HEK293 (cell line): ENCODE data around the gene WASF2.

Source experiments
- CTCF ChIA-PET: fragments of 350-600 bp; formaldehyde crosslinking; extraction: SDS; loops from one replicate; lab custom pipeline; 2021; ENCODE audit warnings: antibody characterized with exemption; lab: Yijun Ruan, JAX
- POLR2A ChIA-PET: fragments of 300-600 bp; formaldehyde crosslinking; extraction: SDS; loops from one replicate; lab custom pipeline; 2020; ENCODE audit warnings: antibody characterized with exemption, inconsistent platforms; lab: Yijun Ruan, JAX
- H3K27ac ChIP-seq: fragments of 200-500 bp; sonication (Bioruptor generic); 2 replicates; pipeline ENCODE4 v1.5.1; 2014; ENCODE audit warnings: low read depth, low read length, control low read depth, inconsistent platforms; ENCODE audit errors: extremely low read depth
- H3K36me3 ChIP-seq, 2 experiments: fragments of 200-500 bp in 1 of 2; sonication (Bioruptor generic) in 1 of 2; 1 replicate in 1 of 2; 2 replicates in 1 of 2; pipeline ENCODE4 v1.5.1; 2014 to 2017; ENCODE audit warnings: inconsistent platforms in 2 of 2, low read length in 2 of 2; ENCODE audit not compliant: control insufficient read depth in 2 of 2, insufficient read depth in 1 of 2
- H3K4me1 ChIP-seq: fragments of 200-500 bp; sonication (Bioruptor generic); 2 replicates; pipeline ENCODE4 v1.5.1; 2014; ENCODE audit warnings: mild to moderate bottlenecking, low read length, inconsistent platforms; ENCODE audit not compliant: control insufficient read depth, insufficient read depth
- H3K4me3 ChIP-seq: 2 replicates; pipeline ENCODE4 v1.5.1; 2011; ENCODE audit warnings: low read depth, mild to moderate bottlenecking, control low read depth, low read length, moderate library complexity
- H3K9me3 ChIP-seq: fragments of 200-500 bp; sonication (Bioruptor generic); 2 replicates; pipeline ENCODE4 v1.5.1; 2014; ENCODE audit warnings: low read depth, low read length, inconsistent platforms; ENCODE audit not compliant: control insufficient read depth, insufficient read depth
- HOXA7 ChIP-seq: sonication (generic); formaldehyde crosslinking; IDR thresholded peaks from 2 replicates; pipeline ENCODE4 v1.8.1; 2022; ENCODE audit warnings: missing genetic modification reagents, borderline replicate concordance
- IKZF3 ChIP-seq: fragments of 450-650 bp; IDR thresholded peaks from 2 replicates; pipeline ENCODE4 v1.5.0; 2018; ENCODE audit warnings: missing biosample characterization, mild to moderate bottlenecking, missing genetic modification characterization, moderate library complexity
- KLF7 ChIP-seq: fragments of 450-650 bp; formaldehyde crosslinking; IDR thresholded peaks from 2 replicates; pipeline ENCODE4 v1.5.1; 2016; ENCODE audit warnings: missing biosample characterization, missing genetic modification characterization, borderline replicate concordance
- SP3 ChIP-seq: fragments of 450-650 bp; formaldehyde crosslinking; IDR thresholded peaks from 2 replicates; pipeline ENCODE4 v1.5.1; 2016; ENCODE audit warnings: missing biosample characterization, missing genetic modification characterization
- ZBTB48 ChIP-seq: fragments of 450-650 bp; formaldehyde crosslinking; IDR thresholded peaks from 2 replicates; pipeline ENCODE4 v1.5.1; 2016; ENCODE audit warnings: missing biosample characterization, missing genetic modification characterization
- ZNF2 ChIP-seq: fragments of 450-650 bp; formaldehyde crosslinking; IDR thresholded peaks from 2 replicates; pipeline ENCODE4 v1.5.1; 2016; ENCODE audit warnings: missing biosample characterization, missing genetic modification characterization
- ZNF223 ChIP-seq: fragments of 450-650 bp; formaldehyde crosslinking; IDR thresholded peaks from 2 replicates; pipeline ENCODE4 v1.5.1; 2016; ENCODE audit warnings: missing biosample characterization, missing genetic modification characterization
- ZNF544 ChIP-seq: fragments of 450-650 bp; formaldehyde crosslinking; IDR thresholded peaks from 2 replicates; pipeline ENCODE4 v1.5.0; 2017; ENCODE audit warnings: missing biosample characterization, missing genetic modification characterization
- ZNF558 ChIP-seq: fragments of 450-650 bp; formaldehyde crosslinking; IDR thresholded peaks from 2 replicates; pipeline ENCODE4 v1.5.1; 2016; ENCODE audit warnings: missing biosample characterization, missing genetic modification characterization
- ZNF561 ChIP-seq: fragments of 450-650 bp; IDR thresholded peaks from 2 replicates; pipeline ENCODE4 v1.5.1; 2018; ENCODE audit warnings: missing biosample characterization, missing genetic modification characterization, borderline replicate concordance
- ZNF623 ChIP-seq: fragments of 450-650 bp; formaldehyde crosslinking; IDR thresholded peaks from 2 replicates; pipeline ENCODE4 v1.5.1; 2016; ENCODE audit warnings: missing biosample characterization, missing genetic modification characterization
- ZNF658 ChIP-seq: fragments of 450-650 bp; formaldehyde crosslinking; IDR thresholded peaks from 2 replicates; pipeline ENCODE4; 2016; ENCODE audit warnings: missing biosample characterization, missing genetic modification characterization
- ZNF707 ChIP-seq: fragments of 450-650 bp; formaldehyde crosslinking; IDR thresholded peaks from 2 replicates; pipeline ENCODE4 v1.5.1; 2016; ENCODE audit warnings: missing biosample characterization, missing genetic modification characterization
- TF ChIP-seq, protein P1 (sequence below): fragments of 450-650 bp; formaldehyde crosslinking; IDR thresholded peaks from 2 replicates; pipeline ENCODE4 v1.5.1; 2016; ENCODE audit warnings: missing biosample characterization, missing genetic modification characterization, borderline replicate concordance
- TF ChIP-seq, protein P2 (sequence below): fragments of 450-650 bp; formaldehyde crosslinking; IDR thresholded peaks from 2 replicates; pipeline ENCODE4 v1.5.1; 2016; ENCODE audit warnings: missing biosample characterization, missing genetic modification characterization
- TF ChIP-seq, protein P3 (sequence below): fragments of 450-650 bp; formaldehyde crosslinking; IDR thresholded peaks from 2 replicates; pipeline ENCODE4 v1.5.1; 2016; ENCODE audit warnings: missing biosample characterization, missing genetic modification characterization
- TF ChIP-seq, protein P4 (sequence below): fragments of 450-650 bp; formaldehyde crosslinking; IDR thresholded peaks from 2 replicates; pipeline ENCODE4 v1.5.1; 2016; ENCODE audit warnings: missing biosample characterization, missing genetic modification characterization, borderline replicate concordance
- TF ChIP-seq, protein P5 (sequence below): fragments of 450-650 bp; formaldehyde crosslinking; IDR thresholded peaks from 2 replicates; pipeline ENCODE4 v1.5.1; 2016; ENCODE audit warnings: missing biosample characterization, missing genetic modification characterization

WASF2 gene

DNA sequence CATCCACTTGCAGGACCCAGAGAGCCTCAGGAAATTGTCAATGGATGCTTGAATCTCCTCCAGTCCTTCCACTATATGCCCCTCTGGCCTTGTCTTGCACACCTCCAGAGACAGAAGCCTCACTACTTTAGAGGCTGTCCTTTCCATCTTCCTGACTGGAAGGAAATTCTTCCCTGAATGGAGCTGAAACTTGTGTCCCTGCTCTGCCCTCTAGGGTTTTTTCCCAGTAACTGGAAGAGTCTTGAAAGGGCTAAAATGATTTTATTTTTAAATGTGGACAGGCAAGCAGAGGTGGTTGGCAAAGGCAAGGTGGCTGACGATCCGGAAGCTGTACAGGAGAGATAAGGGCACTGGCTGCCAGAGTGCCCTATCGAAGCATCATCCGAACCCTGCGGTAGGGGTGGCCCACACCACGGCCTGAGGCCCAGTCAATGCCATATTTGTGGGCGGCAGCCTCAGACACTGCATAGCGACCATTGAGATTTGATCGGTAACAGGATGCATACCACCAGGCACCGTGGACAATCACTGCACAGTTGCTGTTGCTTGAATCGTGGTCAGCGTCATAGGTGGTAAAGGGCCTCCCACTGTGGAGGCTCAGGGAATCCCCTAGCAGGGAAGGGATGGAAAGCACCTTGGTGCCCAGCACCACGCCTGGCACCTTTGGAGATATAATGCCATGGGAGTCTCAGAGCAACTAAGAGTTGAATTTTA, 120.9 kb downstream of the WASF2 start:
- TF ChIP-seq, protein P1, sequence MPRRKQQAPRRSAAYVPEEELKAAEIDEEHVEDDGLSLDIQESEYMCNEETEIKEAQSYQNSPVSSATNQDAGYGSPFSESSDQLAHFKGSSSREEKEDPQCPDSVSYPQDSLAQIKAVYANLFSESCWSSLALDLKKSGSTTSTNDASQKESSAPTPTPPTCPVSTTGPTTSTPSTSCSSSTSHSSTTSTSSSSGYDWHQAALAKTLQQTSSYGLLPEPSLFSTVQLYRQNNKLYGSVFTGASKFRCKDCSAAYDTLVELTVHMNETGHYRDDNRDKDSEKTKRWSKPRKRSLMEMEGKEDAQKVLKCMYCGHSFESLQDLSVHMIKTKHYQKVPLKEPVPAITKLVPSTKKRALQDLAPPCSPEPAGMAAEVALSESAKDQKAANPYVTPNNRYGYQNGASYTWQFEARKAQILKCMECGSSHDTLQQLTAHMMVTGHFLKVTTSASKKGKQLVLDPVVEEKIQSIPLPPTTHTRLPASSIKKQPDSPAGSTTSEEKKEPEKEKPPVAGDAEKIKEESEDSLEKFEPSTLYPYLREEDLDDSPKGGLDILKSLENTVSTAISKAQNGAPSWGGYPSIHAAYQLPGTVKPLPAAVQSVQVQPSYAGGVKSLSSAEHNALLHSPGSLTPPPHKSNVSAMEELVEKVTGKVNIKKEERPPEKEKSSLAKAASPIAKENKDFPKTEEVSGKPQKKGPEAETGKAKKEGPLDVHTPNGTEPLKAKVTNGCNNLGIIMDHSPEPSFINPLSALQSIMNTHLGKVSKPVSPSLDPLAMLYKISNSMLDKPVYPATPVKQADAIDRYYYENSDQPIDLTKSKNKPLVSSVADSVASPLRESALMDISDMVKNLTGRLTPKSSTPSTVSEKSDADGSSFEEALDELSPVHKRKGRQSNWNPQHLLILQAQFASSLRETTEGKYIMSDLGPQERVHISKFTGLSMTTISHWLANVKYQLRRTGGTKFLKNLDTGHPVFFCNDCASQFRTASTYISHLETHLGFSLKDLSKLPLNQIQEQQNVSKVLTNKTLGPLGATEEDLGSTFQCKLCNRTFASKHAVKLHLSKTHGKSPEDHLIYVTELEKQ (tag by site-specific recombination), result no peak
- TF ChIP-seq IKZF3 (tag by site-specific recombination), result 0 out of 2 replicates have a peak, but pooled peaks have one; percentile 23
- TF ChIP-seq, protein P2, sequence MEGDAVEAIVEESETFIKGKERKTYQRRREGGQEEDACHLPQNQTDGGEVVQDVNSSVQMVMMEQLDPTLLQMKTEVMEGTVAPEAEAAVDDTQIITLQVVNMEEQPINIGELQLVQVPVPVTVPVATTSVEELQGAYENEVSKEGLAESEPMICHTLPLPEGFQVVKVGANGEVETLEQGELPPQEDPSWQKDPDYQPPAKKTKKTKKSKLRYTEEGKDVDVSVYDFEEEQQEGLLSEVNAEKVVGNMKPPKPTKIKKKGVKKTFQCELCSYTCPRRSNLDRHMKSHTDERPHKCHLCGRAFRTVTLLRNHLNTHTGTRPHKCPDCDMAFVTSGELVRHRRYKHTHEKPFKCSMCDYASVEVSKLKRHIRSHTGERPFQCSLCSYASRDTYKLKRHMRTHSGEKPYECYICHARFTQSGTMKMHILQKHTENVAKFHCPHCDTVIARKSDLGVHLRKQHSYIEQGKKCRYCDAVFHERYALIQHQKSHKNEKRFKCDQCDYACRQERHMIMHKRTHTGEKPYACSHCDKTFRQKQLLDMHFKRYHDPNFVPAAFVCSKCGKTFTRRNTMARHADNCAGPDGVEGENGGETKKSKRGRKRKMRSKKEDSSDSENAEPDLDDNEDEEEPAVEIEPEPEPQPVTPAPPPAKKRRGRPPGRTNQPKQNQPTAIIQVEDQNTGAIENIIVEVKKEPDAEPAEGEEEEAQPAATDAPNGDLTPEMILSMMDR (tag by site-specific recombination), result 0 out of 2 replicates have a peak, but pooled peaks have one; percentile 10
- no peak for TF ChIP-seq KLF7 (tag by site-specific recombination)
- TF ChIP-seq ZNF544 (tag by site-specific recombination), result no peak
- TF ChIP-seq, protein P3, sequence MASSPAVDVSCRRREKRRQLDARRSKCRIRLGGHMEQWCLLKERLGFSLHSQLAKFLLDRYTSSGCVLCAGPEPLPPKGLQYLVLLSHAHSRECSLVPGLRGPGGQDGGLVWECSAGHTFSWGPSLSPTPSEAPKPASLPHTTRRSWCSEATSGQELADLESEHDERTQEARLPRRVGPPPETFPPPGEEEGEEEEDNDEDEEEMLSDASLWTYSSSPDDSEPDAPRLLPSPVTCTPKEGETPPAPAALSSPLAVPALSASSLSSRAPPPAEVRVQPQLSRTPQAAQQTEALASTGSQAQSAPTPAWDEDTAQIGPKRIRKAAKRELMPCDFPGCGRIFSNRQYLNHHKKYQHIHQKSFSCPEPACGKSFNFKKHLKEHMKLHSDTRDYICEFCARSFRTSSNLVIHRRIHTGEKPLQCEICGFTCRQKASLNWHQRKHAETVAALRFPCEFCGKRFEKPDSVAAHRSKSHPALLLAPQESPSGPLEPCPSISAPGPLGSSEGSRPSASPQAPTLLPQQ (tag by site-specific recombination), result no peak
- TF ChIP-seq ZNF2 (tag by site-specific recombination), result no peak
- ChIA-PET CTCF (interaction anchor here (0.7 to 5.1 kb wide), 7 partner anchors 13 to 69 kb away, joined by 3 to 84 read pairs (median 5); no protein-coding TSS in a partner anchor), POLR2A (no interaction called here)
- peaks cover 2% of the 10 kb centered on the region; the same call in 1 of the 2 replicates for H3K4me1 ChIP-seq
- no peak overlapping the region for H3K27ac ChIP-seq
- no peak overlapping the region for H3K4me3 ChIP-seq
- peaks cover 0 to 3% of the 10 kb centered on the region in 2 experiments; a peak in 1 of 3 replicates for H3K36me3 ChIP-seq
- no peaks in the 10 kb centered on the region for H3K9me3 ChIP-seq

DNA sequence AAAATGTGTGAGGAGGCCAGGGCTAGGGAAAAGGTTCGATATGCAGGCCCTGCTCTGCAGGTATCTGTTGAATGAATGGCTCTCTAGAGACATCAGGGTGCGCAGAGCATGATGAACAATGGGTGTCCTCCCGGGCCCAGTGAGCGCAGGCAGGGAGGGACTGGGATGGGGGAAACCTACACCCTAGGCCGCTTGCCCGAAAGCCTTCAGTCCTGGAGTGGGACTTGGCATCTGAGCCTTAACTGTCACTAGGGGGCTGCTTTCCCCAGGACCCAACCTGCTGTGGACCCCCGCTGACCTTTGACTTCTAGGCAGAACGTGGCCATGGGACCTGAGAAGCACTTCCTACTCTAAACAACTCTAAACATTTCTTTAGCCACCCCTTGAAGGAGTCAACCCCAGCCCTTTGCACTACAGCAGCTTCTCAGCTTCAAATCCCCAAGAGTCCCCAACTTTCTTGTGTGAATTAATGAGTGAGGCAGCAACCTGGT, 122.8 kb downstream of the WASF2 start:
- Histone ChIP-seq H3K4me3 (peak overlapping the region; percentile 60), H3K4me1 (peaks cover 2% of the 10 kb centered on the region; the same call in 1 of the 2 replicates), H3K36me3 (peaks cover 0 to 20% of the 10 kb centered on the region in 2 experiments; a peak in 1 of 3 replicates), H3K9me3 (no peaks in the 10 kb centered on the region), H3K27ac (peak overlapping the region; percentile 78; the same call in 1 of the 2 replicates)
- POLR2A ChIA-PET, result interaction anchor here (0.7 to 2.6 kb wide), 11 partner anchors 10 to 406 kb away, joined by 3 to 23 read pairs (median 4); partner anchors contain the start of genes AHDC1, STX12, TMEM222 and WDTC1
- CTCF ChIA-PET, result interaction anchor here (0.6 to 5.1 kb wide), 20 partner anchors 9 to 302 kb away, joined by 3 to 84 read pairs (median 6); partner anchors contain the start of gene CD164L2
- TF ChIP-seq ZNF558 (tag by site-specific recombination) (no peak), HOXA7 (no peak), ZNF561 (tag by site-specific recombination) (0 out of 2 replicates have a peak, but pooled peaks have one; percentile 15), SP3 (tag by site-specific recombination) (no peak; the same call in 1 of the 2 replicates), ZNF223 (peak; percentile 48; the same call in 1 of the 2 replicates), ZNF707 (no peak), ZNF658 (tag by site-specific recombination) (no peak), ZBTB48 (tag by site-specific recombination) (0 out of 2 replicates have a peak, but pooled peaks have one; percentile 12), ZNF623 (no peak)
- TF ChIP-seq, protein P4, sequence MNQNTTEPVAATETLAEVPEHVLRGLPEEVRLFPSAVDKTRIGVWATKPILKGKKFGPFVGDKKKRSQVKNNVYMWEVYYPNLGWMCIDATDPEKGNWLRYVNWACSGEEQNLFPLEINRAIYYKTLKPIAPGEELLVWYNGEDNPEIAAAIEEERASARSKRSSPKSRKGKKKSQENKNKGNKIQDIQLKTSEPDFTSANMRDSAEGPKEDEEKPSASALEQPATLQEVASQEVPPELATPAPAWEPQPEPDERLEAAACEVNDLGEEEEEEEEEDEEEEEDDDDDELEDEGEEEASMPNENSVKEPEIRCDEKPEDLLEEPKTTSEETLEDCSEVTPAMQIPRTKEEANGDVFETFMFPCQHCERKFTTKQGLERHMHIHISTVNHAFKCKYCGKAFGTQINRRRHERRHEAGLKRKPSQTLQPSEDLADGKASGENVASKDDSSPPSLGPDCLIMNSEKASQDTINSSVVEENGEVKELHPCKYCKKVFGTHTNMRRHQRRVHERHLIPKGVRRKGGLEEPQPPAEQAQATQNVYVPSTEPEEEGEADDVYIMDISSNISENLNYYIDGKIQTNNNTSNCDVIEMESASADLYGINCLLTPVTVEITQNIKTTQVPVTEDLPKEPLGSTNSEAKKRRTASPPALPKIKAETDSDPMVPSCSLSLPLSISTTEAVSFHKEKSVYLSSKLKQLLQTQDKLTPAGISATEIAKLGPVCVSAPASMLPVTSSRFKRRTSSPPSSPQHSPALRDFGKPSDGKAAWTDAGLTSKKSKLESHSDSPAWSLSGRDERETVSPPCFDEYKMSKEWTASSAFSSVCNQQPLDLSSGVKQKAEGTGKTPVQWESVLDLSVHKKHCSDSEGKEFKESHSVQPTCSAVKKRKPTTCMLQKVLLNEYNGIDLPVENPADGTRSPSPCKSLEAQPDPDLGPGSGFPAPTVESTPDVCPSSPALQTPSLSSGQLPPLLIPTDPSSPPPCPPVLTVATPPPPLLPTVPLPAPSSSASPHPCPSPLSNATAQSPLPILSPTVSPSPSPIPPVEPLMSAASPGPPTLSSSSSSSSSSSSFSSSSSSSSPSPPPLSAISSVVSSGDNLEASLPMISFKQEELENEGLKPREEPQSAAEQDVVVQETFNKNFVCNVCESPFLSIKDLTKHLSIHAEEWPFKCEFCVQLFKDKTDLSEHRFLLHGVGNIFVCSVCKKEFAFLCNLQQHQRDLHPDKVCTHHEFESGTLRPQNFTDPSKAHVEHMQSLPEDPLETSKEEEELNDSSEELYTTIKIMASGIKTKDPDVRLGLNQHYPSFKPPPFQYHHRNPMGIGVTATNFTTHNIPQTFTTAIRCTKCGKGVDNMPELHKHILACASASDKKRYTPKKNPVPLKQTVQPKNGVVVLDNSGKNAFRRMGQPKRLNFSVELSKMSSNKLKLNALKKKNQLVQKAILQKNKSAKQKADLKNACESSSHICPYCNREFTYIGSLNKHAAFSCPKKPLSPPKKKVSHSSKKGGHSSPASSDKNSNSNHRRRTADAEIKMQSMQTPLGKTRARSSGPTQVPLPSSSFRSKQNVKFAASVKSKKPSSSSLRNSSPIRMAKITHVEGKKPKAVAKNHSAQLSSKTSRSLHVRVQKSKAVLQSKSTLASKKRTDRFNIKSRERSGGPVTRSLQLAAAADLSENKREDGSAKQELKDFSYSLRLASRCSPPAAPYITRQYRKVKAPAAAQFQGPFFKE, result no peak
- TF ChIP-seq, protein P5, sequence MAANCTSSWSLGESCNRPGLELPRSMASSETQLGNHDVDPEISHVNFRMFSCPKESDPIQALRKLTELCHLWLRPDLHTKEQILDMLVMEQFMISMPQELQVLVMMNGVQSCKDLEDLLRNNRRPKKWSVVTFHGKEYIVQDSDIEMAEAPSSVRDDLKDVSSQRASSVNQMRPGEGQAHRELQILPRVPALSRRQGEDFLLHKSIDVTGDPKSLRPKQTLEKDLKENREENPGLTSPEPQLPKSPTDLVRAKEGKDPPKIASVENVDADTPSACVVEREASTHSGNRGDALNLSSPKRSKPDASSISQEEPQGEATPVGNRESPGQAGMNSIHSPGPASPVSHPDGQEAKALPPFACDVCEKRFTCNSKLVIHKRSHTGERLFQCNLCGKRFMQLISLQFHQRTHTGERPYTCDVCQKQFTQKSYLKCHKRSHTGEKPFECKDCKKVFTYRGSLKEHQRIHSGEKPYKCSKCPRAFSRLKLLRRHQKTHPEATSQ (tag by site-specific recombination), result no peak
